ENCODE measurements around the gene PTPRK.

DNA sequence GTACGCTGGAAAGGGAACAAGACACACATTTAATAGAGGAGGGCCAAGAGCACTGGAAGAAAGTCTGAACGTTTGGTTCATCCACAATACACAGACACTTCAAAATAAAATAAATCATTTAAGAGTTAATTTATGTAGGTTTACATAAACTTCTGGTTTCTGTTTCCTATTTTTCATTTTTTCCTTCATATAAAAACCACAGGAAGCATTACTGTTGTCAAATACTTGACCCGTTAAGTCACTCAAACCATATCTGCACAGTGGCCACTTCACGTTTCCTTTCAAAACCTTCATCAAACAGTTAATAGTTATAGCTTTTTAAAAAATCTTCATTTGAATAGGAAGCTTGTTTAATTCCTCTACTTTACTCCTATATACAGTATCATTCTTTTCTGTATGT is 361.9 kb downstream of the PTPRK start:
- TF ChIP-seq, protein P1, sequence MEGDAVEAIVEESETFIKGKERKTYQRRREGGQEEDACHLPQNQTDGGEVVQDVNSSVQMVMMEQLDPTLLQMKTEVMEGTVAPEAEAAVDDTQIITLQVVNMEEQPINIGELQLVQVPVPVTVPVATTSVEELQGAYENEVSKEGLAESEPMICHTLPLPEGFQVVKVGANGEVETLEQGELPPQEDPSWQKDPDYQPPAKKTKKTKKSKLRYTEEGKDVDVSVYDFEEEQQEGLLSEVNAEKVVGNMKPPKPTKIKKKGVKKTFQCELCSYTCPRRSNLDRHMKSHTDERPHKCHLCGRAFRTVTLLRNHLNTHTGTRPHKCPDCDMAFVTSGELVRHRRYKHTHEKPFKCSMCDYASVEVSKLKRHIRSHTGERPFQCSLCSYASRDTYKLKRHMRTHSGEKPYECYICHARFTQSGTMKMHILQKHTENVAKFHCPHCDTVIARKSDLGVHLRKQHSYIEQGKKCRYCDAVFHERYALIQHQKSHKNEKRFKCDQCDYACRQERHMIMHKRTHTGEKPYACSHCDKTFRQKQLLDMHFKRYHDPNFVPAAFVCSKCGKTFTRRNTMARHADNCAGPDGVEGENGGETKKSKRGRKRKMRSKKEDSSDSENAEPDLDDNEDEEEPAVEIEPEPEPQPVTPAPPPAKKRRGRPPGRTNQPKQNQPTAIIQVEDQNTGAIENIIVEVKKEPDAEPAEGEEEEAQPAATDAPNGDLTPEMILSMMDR (IDR thresholded peaks at IDR 0.05) = no peak
- TF ChIP-seq ZFX (IDR thresholded peaks at IDR 0.05; ENCODE audit: borderline replicate concordance) = no peak

All from 22Rv1 (cell line).